HG03469 (cell line): ENCODE results near the gene WIF1.

ENCODE experiments used
- ATAC-seq: cut with Tn5 transposase; IDR thresholded peaks from one replicate; pipeline ENCODE4 v1.9.1; 2021; ENCODE audit warnings: mild to moderate bottlenecking, moderate library complexity, moderate number of reproducible peaks; ENCODE audit not compliant: unreplicated experiment

The WIF1 gene

DNA sequence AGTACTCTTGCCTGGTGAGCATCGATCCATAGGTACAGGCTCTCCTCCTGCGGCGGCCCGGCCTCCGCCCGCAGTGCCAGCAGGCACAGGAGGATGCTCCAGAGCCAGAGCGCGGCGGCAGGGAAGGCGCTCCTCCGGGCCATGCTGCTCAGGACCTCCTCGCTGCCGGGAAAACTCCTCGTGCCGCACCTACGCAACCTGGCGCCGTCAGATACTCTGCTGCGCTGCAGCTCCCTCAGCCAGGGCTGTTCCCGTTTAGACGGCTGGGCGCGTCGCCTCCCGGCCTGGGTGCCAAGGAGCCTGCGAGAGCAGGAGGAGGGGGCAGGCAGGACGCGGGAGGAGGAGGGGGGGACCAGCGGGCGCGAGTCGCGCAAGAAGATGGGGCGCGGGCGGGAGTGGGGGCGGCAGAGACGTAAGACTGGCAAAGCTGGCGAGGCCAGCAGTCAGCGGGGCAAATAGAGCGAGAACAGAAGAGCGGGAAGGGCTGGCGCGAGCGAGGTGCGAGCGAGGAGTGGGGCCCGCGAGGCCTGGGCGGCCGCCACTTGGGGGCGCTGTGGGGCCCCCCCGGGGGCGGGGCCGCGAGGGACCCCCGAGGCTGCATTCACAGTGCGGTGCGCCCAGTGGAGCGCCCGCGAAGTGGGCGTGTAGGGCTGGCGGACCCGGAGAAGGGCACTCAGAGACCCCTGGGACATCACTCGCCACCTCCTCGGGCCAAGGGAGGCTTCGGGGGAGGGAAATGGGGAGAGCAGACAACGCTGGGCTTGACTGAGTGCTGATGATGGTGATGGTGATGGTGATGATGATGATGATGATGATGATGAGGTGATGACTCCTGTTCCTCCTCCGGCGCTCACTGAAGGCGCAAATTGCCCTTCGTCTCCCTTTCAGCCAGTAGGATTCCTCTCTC, at the start of gene WIF1:
WIF1 (minus strand) TSS at position 257 of the 907 bp plus-strand sequence; CDS start at position 143, 114 bp downstream.
- ATAC-seq: no peak

DNA sequence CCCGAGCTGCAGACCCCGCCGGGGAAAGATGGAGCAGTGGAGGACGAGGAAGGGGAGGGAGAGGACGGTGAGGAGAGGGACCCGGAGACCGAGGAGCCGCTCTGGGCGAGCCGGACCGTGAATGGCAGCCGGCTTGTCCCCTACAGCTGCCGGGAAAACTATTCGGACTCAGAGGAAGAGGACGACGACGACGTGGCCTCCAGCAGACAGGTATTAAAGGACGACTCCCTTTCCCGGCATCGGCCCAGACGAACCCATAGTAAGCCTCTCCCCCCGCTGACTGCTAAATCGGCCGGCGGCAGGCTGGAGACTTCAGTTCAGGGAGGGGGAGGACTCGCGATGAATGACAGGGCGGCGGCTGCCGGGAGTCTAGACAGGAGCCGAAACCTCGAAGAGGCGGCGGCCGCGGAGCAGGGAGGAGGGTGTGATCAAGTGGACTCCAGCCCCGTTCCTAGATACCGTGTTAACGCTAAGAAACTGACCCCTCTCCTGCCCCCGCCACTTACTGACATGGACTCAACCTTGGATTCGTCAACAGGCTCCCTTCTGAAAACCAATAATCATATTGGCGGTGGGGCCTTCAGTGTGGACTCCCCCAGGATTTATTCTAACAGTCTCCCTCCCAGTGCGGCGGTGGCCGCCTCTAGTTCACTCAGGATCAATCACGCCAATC, 49.2 kb upstream of the WIF1 start:
- ATAC-seq: peak; percentile 27

DNA sequence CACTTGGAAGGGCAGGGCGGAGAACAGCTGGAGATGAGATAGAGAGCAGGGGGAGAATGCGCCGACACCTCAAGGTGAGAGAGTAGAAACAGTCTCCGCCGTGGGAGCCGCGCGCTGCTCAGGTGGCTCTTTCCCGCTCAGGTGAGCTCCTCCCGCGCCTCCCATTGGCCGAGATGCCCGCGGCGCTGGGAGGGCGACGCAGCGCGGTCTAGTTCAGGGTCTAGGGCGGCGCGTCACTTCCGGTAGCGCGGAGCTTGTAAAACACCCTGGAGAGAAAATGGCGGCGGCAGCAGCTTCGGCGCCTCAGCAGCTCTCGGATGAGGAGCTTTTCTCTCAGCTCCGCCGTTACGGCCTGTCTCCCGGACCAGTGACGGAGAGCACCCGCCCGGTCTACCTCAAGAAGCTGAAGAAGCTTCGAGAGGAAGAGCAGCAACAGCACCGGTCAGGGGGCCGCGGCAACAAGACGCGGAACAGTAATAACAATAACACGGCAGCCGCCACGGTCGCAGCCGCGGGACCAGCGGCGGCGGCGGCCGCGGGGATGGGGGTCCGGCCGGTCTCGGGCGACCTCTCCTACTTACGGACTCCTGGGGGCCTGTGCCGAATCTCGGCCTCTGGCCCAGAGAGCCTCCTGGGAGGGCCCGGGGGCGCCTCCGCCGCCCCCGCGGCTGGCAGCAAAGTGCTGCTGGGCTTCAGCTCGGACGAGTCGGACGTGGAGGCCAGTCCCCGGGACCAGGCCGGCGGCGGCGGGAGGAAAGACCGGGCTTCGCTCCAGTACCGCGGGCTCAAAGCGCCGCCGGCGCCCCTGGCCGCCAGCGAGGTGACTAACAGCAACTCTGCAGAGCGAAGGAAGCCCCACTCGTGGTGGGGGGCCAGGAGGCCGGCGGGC, 48.5 kb upstream of the WIF1 start, which contains the start of gene LEMD3:
LEMD3 (plus strand) TSS at position 264 of the 889 bp plus-strand sequence; CDS start at position 278, 14 bp downstream.
- peak; percentile 80 for ATAC-seq

- no peak for ATAC-seq
Observed at GRCh38 chr12:65168681-65169319, 47.7 kb upstream of the WIF1 start.

GRCh38 chr12:65164774-65165173, 43.7 kb upstream of the WIF1 start:
- ATAC-seq: no peak

DNA sequence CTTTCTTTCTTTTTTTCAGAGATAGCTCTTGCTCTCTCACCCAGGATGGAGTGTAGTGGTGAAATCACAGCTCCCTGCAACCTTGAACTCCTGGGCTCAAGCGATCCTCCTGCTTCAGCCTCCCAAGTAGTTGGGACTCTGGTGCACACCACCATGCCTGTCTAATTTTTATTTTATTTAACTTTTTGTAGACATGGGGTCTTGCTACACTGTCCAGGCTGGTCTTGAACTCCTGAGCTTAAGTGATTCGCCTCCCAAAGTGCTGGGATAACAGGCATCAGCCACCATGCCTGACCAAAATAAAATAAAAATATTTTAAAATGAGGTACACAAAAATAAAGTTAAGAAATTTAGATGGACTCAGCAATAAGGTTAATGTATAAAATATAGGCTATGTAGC, 43.1 kb upstream of the WIF1 start:
- ATAC-seq: no peak

GRCh38 chr12:65162609-65163008, 41.5 kb upstream of the WIF1 start:
- peak; percentile 51 for ATAC-seq

DNA sequence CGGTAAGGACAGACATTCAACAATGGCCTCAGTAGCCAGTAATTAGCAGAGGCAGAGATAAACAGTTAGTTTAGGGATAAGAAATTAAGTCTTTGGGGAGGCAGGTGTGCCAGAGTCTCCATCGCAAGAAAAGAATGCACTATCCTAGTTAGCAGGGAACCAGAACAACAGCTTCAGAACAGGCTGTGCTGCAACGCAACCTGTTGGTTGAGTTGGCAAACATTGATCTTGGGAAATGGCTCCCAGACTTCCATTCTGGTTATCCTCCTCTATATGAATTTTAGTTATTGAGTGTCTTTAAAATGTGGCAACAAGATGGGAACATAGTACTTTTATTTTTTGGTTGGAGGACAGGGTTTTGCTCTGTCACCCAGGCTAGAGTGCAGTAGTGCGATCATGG, 36.0 kb upstream of the WIF1 start:
- ATAC-seq: no peak

- ATAC-seq: peak; percentile 94
Observed at GRCh38 chr12:65156366-65156841, 35.3 kb upstream of the WIF1 start.

GRCh38 chr12:65155784-65156183, 34.7 kb upstream of the WIF1 start:
- ATAC-seq: no peak

GRCh38 chr12:65152596-65152995, 31.5 kb upstream of the WIF1 start:
- no peak for ATAC-seq

DNA sequence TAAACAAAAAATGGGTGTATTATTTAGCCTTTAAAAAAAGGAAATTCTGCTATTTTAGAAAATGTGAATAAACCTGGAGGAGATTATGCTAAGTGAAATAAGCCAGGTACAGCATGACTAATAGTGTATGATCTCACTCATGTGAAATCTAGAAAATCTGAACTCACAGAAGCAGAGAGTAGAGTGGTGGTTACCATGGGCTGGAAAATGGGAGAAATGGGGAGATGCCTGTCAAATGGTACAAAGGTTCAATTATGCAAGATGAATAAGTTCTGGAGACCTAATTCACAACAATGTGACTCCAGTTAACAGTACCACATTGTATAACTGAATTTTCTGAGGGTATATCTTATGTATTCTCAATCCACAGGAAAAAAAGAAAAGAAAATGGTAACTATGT, 30.9 kb upstream of the WIF1 start:
- ATAC-seq: no peak

DNA sequence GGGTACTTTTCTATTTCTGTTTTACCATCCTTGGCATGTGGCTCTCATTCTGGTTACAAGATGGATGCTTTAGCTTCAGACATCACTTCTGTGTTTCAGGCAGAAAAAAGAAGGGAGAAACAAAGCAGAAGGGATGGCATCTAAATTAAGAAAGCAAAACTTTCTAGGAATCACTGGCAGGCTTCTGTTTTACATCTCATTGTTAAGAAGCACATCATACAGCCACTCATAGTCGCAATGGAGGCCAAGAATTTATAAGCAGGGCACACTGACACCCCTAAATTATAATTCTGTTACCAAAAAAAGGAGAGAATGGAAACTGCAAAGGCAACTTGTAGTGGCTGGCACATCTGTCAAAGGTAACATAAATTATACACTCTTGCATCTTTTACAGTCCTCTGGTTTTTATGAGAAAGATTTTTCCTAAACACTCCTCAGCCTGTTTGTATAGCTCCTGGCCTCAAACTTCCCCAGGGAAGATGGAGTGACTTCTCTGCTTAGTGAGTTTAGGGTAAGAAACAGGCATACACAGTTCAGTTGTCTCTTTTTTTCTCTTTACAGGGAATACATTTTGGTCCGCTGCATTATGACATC, 26.3 kb upstream of the WIF1 start:
- ATAC-seq: no peak

DNA sequence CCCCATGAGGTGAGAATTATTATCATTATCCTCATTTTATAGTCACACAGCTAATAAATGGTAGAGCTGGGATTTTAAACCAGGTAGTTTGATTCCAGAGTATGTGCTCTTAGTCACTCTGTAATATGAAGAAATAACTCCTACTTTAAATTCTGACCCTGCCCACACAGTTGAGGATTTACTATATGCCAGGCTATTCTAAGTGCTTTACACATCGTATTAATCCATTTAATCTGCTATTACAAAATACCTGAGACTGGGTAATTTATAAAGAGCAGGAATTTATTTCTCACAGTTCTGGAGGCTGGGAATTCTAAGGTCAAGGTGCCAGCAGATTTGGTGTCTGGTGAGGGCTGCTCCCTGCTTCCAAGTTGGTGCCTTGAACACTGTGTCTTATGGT, 19.6 kb upstream of the WIF1 start:
- ATAC-seq: no peak

DNA sequence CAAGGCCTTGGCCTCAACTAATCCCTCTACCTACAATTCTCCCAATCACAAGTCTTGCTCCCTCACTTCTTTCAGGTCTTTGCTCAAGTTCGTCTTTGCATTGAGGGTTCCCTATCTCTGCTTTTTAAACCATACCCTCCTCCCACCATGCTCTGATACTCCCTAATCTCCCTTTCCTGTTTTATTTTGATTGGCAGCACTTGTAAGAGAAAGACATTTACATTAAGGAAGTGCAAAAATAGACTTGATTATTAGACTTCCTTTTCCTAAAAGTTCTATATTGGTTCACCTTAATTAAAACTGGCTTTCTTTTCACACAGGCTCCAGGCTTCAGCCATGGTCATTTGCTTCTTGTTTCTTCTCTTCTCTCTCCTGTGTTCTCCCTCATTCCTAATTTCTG, 18.3 kb upstream of the WIF1 start:
- ATAC-seq: no peak

DNA sequence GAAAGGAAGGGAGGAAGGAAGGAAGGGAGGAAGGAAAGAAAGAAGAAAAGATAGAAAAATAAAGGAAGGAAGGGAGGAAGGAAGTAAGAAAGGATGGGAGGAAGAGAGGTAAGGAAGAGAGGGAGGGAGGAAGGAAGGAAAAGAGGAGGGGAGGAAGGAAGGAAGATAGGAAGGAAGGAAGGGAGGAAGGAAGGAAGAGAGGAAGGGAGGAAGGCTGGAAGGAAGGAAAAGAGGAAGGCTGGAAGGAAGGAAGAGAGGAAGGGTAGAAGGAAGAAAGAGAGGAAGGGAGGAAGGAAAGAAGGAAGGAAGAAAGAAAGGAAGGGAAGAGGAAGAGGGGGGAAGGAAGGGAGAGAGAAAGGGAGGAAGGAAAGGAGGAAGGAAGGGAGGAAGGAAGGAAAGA, 12.8 kb upstream of the WIF1 start:
- no peak for ATAC-seq

DNA sequence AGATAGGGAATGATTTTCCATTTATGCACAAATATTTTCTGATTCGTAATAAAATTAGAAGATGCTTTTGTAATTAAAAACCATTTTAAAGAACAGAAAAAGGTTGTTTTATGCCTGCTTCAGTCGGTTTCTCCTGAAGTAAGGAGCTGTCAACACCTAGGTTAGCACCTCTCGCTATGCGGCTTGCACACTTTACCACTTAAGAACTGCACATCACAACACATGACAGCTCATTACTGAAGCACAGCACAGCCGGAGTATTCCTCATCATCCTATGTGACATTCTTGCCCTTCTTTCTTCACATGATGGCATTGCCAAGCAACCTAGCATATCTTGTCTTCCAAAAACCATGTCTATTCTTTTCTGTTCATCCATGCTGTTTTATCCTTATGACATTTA, 5.4 kb upstream of the WIF1 start:
- ATAC-seq: no peak

GRCh38 chr12:65125975-65126374, 4.9 kb upstream of the WIF1 start:
- no peak for ATAC-seq

- no peak for ATAC-seq
Observed at GRCh38 chr12:65125247-65125646, 4.1 kb upstream of the WIF1 start.

GRCh38 chr12:65123435-65124063, 2.4 kb upstream of the WIF1 start:
- no peak for ATAC-seq
